Measurements from ENCODE around the gene JKAMP. TPM values are rescaled to one million over a fixed set of nuclear protein-coding genes. Genes with fewer than 3 reads are reported as not detected.

Gene JKAMP
- total and polyA plus RNA-seq, 12 donors = 19.6 to 31.9 (median 26.4) TPM

- intact Hi-C loops (cut with DNase I) = no loop called here
- Histone ChIP-seq H3K4me1 (no peaks in the 10 kb centered on the region), H3K27ac (no peak overlapping the region), H3K4me3 (no peak overlapping the region), H3K27me3 (no peaks in the 10 kb centered on the region), H3K36me3 (no peaks in the 10 kb centered on the region), H3K9me3 (peaks cover 0 to 4% (median 0%) of the 10 kb centered on the region in 11 donors)
- ATAC-seq (no peak), DNase-seq (no peak)
- TF ChIP-seq CTCF (IDR thresholded peaks at IDR 0.05) = no peak
- 84 to 86% methylated on average over 3 of the region's 3 CpGs for WGBS, 2 donors
Measured at GRCh38 chr14:59520224-59520623, 35.9 kb downstream of the JKAMP start.

- intact Hi-C loops (cut with DNase I) = no loop called here
- DNase-seq (no peak), ATAC-seq (no peak)
- Histone ChIP-seq H3K36me3 (no peaks in the 10 kb centered on the region), H3K27me3 (peaks cover 0 to 13% (median 0%) of the 10 kb centered on the region in 7 donors), H3K9me3 (peaks cover 0 to 15% (median 0%) of the 10 kb centered on the region in 11 donors), H3K4me1 (no peaks in the 10 kb centered on the region), H3K27ac (no peak overlapping the region), H3K4me3 (no peak overlapping the region)
- no peak for TF ChIP-seq CTCF (IDR thresholded peaks at IDR 0.05)
- 70 to 76% methylated on average over 2 of the region's 2 CpGs for WGBS, 2 donors
Measured at GRCh38 chr14:59529189-59529588, 44.9 kb downstream of the JKAMP start.

- H3K27ac ChIP-seq = no peak overlapping the region
- H3K4me1 ChIP-seq = no peaks in the 10 kb centered on the region
- DNase-seq = no peak
- no peak for ATAC-seq
- H3K27me3 ChIP-seq = peaks cover 0 to 13% (median 0%) of the 10 kb centered on the region in 7 donors
- no peak for TF ChIP-seq CTCF (IDR thresholded peaks at IDR 0.05)
- no peaks in the 10 kb centered on the region for H3K36me3 ChIP-seq
- intact Hi-C loops (cut with DNase I) = no loop called here
- peaks cover 0 to 15% (median 0%) of the 10 kb centered on the region in 11 donors for H3K9me3 ChIP-seq
- H3K4me3 ChIP-seq = no peak overlapping the region
Measured at GRCh38 chr14:59530349-59530748, 46.0 kb downstream of the JKAMP start.

- peaks cover 0 to 15% (median 0%) of the 10 kb centered on the region in 11 donors for H3K9me3 ChIP-seq
- ATAC-seq (peak in 1 of 8 donors; percentile 35), DNase-seq (no peak)
- H3K36me3 ChIP-seq = no peaks in the 10 kb centered on the region
- 80 to 89% methylated on average over 1 of the region's 1 CpG for WGBS, 2 donors
- intact Hi-C loops (cut with DNase I) = no loop called here
- no peaks in the 10 kb centered on the region for H3K4me1 ChIP-seq
- no peak for TF ChIP-seq CTCF (IDR thresholded peaks at IDR 0.05)
- no peak overlapping the region for H3K27ac ChIP-seq
- H3K4me3 ChIP-seq = no peak overlapping the region
- peaks cover 0 to 13% (median 0%) of the 10 kb centered on the region in 7 donors for H3K27me3 ChIP-seq
Measured at GRCh38 chr14:59532419-59532818, 48.1 kb downstream of the JKAMP start.
